DOHH2 (cell line): ENCODE measurements around the gene TERT.

Experiments used
- CTCF ChIP-seq: fragments of 200-600 bp; sonication (generic); IDR thresholded peaks from one replicate; pipeline ENCODE4 v1.5.1; 2014; ENCODE audit warnings: antibody characterized with exemption, mild to moderate bottlenecking, low read depth, low read length; ENCODE audit not compliant: poor library complexity, severe bottlenecking
- EZH2phosphoT487 ChIP-seq: fragments of 200-600 bp; sonication (generic); IDR thresholded peaks from 2 replicates; pipeline ENCODE4 v1.6.1; 2017; ENCODE audit warnings: borderline replicate concordance, mild to moderate bottlenecking, antibody characterized with exemption, low read length, moderate library complexity, mixed read lengths

GRCh38 chr5:1318659-1319251 lies 23.9 kb upstream of the TERT start:
- TF ChIP-seq CTCF: no peak
- TF ChIP-seq EZH2phosphoT487: no peak
